Kidney epithelial cell (primary cell): ENCODE measurements around the gene IQCN. TPM values are rescaled to one million over a fixed set of nuclear protein-coding genes. Genes with fewer than 3 reads are reported as not detected.

Source experiments
- DNase-seq: peaks from one replicate; pipeline ENCODE4 v3.0.0-alpha.2; 2010; ENCODE audit warnings: low read depth
- H3K27me3 ChIP-seq: 2 replicates; pipeline ENCODE4 v1.6.0; 2011; ENCODE audit warnings: low read length; ENCODE audit not compliant: control insufficient read depth, insufficient read depth
- H3K36me3 ChIP-seq: 2 replicates; pipeline ENCODE4 v1.5.1; 2011; ENCODE audit warnings: low read length; ENCODE audit not compliant: control insufficient read depth, insufficient read depth
- H3K4me3 ChIP-seq: 2 replicates; pipeline ENCODE4 v1.5.1; 2011; ENCODE audit warnings: low read depth, mild to moderate bottlenecking, control low read depth, low read length
- CTCF ChIP-seq: IDR thresholded peaks from 2 replicates; pipeline ENCODE4 v1.5.1; 2011; ENCODE audit warnings: mild to moderate bottlenecking, moderate library complexity, low read length, control low read depth, inconsistent platforms; ENCODE audit not compliant: insufficient read depth, poor library complexity, severe bottlenecking
- total RNA-seq: library from RNA; depleted of rRNA; stranded (reverse); fragments of >200 nt; gene quantifications from 2 replicates; pipeline ENCODE4 v1.2.3, GENCODE V29; 2015

Gene IQCN
- total RNA-seq, 1 donor from 2014 or later = 0.13 TPM

- TF ChIP-seq CTCF = no peak
- no peak for DNase-seq
- no peaks in the 10 kb centered on the region for H3K27me3 ChIP-seq
- H3K36me3 ChIP-seq = no peaks in the 10 kb centered on the region
- H3K4me3 ChIP-seq = no peak overlapping the region
Measured at GRCh38 chr19:18286973-18287635, 12.9 kb upstream of the IQCN start.

DNA sequence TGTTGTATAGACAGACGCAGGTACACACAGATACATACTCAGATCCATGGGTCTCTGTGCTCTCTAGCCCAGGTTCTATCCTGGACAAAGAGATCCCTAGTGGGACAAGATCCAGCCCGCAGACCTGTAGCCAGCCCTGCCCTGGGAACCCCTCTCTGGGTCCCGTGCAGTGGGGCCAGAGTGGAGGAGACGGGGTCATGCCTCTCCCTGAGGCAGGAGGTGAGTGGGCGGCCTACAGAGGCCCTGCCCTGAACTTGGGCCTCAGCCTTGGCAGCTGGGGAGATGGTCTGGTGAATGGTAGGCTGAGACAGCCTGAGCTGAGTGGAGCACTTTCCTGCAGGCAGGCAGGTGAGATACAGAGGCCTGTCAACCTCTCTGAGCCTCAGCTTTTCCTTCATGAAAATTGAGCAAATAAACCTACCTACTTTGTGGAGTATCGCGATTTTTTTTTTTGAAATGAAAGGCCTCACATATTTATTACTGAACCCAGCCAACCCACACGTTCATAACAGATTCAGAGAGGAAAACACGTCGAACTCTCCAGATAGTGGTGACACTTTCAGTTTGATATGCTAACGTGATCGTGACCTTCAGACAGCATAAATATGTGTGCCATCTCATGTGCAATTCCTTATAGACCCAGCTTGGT, 10.6 kb upstream of the IQCN start:
- H3K36me3 ChIP-seq = peaks cover 3% of the 10 kb centered on the region
- DNase-seq = no peak
- no peak for TF ChIP-seq CTCF
- no peak overlapping the region for H3K4me3 ChIP-seq
- H3K27me3 ChIP-seq = no peaks in the 10 kb centered on the region

DNA sequence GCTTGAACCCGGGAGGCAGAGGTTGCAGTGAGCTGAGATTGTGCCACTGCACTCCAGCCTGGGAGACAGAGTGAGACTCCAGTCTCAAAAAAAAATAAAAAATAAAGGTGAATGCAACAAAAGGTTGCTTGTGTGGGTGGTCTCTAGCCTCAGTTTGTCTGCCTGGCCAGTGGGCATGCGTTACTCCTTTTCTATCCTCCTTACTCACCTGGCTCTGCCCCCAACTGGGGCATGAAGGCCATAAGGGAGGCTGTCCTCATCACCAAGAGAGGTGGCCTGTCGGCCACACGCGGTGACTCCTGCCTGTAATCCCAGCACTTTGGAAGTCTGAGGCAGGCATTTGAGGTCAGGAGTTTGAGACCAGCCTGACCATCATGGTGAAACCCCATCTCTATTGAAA, 9.1 kb upstream of the IQCN start:
- Histone ChIP-seq H3K36me3 (peaks cover 3% of the 10 kb centered on the region), H3K4me3 (no peak overlapping the region), H3K27me3 (no peaks in the 10 kb centered on the region)
- DNase-seq = no peak
- no peak for TF ChIP-seq CTCF

DNA sequence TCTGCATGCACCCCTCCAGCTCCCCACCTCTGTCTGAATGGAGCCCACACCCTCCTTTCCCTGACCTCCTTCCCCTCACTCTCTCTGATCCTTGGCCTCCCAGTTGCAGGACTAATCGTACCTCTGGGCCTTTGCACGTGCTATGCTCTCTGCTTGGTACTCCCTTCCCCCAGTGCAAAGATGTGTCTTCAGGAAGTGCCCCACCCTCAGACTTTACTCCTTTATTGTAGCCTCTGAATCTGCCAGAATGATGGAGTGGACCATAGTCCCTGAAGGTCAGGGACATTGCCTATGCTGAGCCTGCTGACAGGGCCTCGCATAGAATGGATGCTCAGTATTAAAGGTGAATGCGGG, 8.5 kb upstream of the IQCN start:
- TF ChIP-seq CTCF = no peak
- Histone ChIP-seq H3K36me3 (peaks cover 5% of the 10 kb centered on the region), H3K27me3 (no peaks in the 10 kb centered on the region), H3K4me3 (no peak overlapping the region)
- DNase-seq = no peak

DNA sequence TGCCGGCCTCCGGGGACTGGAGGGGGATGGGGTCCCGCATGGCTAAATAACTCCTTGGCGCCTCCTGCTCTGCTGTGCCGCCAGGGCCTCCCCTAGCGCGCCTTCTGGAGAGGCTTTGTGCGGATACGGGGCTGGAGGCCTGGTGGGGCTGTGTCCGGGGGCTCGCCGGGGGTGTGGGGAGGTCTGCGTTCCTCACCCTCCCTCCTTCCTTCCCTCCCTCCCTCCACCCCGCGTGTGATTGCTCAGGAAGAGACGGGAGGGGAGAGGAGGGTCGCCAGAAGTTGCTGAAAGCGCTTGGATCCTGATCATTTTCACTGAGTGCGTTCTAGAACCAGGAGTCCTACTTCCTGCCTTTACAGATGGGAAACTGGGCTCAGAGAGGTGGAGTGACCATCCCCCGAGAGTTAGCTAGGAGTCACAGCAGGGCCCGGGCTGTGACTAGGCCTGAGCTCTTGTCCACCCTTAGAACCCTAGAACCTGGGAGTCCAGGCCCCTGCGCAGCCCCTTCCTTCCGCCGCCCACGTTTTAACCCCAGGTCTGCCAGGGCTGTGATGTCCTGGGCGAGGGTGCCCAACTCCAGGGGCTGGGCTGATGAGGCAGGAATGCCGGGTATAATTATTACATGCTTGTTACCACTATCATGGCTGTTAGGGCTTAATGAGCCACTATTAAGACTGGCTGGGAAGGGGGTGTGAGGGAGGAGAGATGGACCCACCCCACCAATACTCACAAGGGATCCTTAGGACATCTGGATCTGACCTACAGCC, 8.0 kb upstream of the IQCN start:
- DNase-seq = no peak
- Histone ChIP-seq H3K36me3 (peaks cover 5% of the 10 kb centered on the region), H3K4me3 (peak overlapping the region; percentile 43), H3K27me3 (no peaks in the 10 kb centered on the region)
- peak; percentile 14 for TF ChIP-seq CTCF
